Tibial nerve (tissue), 4 donors: Measurements from ENCODE around the gene AKT1S1.

Experiments used
- EP300 ChIP-seq, 2 donors: sonication (generic); formaldehyde crosslinking; IDR thresholded peaks; one replicate each; pipeline ENCODE4 v1.6.1; 2017; ENCODE audit warnings: antibody characterized with exemption in 2 of 2, mild to moderate bottlenecking in 1 of 2
- TF ChIP-seq, protein P1 (sequence below), 5 experiments: fragments of 200-600 bp in 3 of 5; fragments of 450-650 bp in 2 of 5; sonication (generic) in 3 of 5; IDR thresholded peaks; one replicate each; pipeline ENCODE4 v1.5.1; 2016 to 2019; ENCODE audit warnings: antibody characterized with exemption in 5 of 5, mild to moderate bottlenecking in 3 of 5, moderate library complexity in 2 of 5

DNA sequence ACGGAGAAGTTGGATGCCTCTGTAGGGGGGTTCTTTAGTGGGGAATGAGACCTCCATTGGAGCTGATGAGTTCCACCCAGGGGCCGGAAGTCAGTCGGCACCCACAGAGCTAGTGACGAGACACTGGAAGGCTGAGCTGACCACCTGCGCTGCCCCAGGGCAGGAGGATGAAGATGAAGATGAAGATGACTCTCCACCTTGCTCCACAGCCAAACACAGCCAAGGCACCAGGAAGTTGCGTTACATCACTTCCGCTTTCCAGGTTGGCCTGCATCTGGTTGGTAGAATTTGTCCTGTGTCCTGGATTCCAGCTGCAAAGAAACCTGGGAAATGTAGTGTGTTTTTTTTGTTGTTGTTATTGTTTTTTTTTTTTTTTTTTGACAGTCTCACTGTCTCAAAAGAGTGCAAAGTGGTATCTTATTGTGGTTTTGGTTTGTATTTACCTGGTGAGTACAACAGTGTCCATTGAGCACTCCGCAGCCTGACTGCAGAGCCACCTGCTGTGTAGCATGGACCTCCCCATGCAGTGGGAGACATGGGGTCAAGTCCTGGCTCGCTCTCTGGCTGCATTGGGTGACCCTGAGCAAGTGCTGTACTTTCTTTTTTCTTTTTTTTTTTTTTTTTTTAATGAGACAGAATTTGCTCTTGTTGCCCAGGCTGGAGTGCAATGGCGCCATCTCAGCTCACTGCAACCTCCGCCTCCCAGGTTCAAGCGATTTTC lies 2.2 kb upstream of the AKT1S1 start:
- TF ChIP-seq, protein P1, sequence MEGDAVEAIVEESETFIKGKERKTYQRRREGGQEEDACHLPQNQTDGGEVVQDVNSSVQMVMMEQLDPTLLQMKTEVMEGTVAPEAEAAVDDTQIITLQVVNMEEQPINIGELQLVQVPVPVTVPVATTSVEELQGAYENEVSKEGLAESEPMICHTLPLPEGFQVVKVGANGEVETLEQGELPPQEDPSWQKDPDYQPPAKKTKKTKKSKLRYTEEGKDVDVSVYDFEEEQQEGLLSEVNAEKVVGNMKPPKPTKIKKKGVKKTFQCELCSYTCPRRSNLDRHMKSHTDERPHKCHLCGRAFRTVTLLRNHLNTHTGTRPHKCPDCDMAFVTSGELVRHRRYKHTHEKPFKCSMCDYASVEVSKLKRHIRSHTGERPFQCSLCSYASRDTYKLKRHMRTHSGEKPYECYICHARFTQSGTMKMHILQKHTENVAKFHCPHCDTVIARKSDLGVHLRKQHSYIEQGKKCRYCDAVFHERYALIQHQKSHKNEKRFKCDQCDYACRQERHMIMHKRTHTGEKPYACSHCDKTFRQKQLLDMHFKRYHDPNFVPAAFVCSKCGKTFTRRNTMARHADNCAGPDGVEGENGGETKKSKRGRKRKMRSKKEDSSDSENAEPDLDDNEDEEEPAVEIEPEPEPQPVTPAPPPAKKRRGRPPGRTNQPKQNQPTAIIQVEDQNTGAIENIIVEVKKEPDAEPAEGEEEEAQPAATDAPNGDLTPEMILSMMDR (IDR thresholded peaks at IDR 0.05): no peak
- TF ChIP-seq EP300 (IDR thresholded peaks at IDR 0.05): no peak
